Brain microvascular endothelial cell (primary cell): Measurements from ENCODE around the gene KRT25.

Experiments used
- DNase-seq: peaks from one replicate; pipeline ENCODE4 v3.0.0-alpha.2; 2020
- H3K27ac ChIP-seq: fragments of 250-450 bp; sonication (Bioruptor Pico); 2 replicates; pipeline ENCODE4 v1.5.1; 2020; ENCODE audit warnings: mild to moderate bottlenecking, moderate library complexity
- H3K27me3 ChIP-seq: fragments of 250-450 bp; sonication (Bioruptor Pico); replicated peaks from 2 replicates; pipeline ENCODE4 v1.5.1; 2020; ENCODE audit warnings: mild to moderate bottlenecking
- H3K36me3 ChIP-seq: fragments of 250-450 bp; sonication (Bioruptor Pico); replicated peaks from 2 replicates; pipeline ENCODE4 v1.5.1; 2020; ENCODE audit warnings: mild to moderate bottlenecking
- H3K4me3 ChIP-seq: 2 replicates; pipeline ENCODE4 v1.5.1; 2011; ENCODE audit warnings: low read depth, mild to moderate bottlenecking, control low read depth, low read length, moderate library complexity
- in situ Hi-C: cut with HindIII; loops from 2 replicates; pipeline ENCODE4 v1.10.0; 2017; ENCODE audit warnings: low sequenced_read_pairs, low pct_ligation_motif_present
- TF ChIP-seq, protein P1 (sequence below): IDR thresholded peaks from 2 replicates; pipeline ENCODE4 v1.5.1; 2011; ENCODE audit warnings: low read depth, mild to moderate bottlenecking, moderate library complexity, low read length, control low read depth, inconsistent platforms; ENCODE audit errors: missing control alignments

The KRT25 gene

DNA sequence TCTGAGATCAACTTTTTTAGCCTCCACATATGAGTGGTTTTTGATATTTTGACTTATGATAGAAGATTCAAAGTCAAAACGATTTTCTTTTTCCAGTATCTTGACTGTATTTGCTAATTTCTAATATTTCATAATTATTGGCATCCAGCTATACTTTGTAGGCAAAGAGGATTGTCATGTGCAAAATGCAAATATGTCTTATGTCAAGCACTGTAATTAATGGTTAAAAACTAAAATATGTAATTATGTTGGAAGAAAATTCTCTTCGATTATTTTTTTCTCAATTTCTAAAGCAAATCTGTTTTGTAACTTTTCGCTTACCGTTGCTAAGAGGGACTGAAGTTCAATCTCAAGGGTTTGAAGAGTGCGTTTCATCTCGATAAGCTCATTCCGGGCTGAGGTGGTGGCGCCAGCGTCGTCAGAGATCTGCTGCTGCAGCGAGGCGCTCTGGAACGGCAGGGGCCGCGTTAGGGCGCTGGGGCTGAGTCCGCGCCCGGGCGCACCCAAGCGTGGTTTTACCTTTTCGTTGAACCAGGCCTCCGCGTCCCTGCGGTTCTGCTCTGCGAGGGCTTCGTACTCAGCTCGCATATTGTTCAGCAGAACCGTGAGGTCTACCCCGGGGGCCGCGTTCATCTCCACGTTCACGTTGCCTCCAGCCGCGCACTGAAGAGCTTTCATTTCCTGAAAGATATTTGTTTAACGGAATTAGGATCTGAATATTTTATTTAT is 24.2 kb upstream of the KRT25 start:
- Histone ChIP-seq H3K27me3 (peaks cover 11% of the 10 kb centered on the region), H3K27ac (no peak overlapping the region), H3K36me3 (no peaks in the 10 kb centered on the region), H3K4me3 (peak overlapping the region; percentile 15)
- TF ChIP-seq, protein P1, sequence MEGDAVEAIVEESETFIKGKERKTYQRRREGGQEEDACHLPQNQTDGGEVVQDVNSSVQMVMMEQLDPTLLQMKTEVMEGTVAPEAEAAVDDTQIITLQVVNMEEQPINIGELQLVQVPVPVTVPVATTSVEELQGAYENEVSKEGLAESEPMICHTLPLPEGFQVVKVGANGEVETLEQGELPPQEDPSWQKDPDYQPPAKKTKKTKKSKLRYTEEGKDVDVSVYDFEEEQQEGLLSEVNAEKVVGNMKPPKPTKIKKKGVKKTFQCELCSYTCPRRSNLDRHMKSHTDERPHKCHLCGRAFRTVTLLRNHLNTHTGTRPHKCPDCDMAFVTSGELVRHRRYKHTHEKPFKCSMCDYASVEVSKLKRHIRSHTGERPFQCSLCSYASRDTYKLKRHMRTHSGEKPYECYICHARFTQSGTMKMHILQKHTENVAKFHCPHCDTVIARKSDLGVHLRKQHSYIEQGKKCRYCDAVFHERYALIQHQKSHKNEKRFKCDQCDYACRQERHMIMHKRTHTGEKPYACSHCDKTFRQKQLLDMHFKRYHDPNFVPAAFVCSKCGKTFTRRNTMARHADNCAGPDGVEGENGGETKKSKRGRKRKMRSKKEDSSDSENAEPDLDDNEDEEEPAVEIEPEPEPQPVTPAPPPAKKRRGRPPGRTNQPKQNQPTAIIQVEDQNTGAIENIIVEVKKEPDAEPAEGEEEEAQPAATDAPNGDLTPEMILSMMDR, result no peak
- DNase-seq, result no peak
- in situ Hi-C loops, result no loop called here

DNA sequence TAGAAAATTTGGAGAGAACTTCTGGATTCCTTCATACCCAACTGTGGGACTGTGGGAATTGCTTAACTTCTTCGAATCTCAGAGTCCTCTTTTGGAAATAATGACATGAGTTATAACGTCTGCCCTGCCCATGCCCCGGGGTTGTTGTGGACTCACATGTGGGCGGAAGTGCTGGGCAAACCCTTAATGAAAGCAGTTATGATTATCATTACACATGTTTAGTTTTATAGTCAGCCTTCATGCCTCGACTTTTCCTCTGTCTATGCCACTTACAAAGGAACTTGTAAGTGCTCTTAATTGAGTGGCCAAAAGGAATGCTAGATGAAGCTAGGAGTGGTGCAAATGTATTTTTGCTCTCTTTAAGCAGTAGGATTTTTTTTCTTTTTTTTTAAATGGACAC is 23.3 kb upstream of the KRT25 start:
- Histone ChIP-seq H3K27me3 (peaks cover 11% of the 10 kb centered on the region), H3K27ac (no peak overlapping the region), H3K36me3 (no peaks in the 10 kb centered on the region), H3K4me3 (no peak overlapping the region)
- in situ Hi-C loops, result no loop called here
- TF ChIP-seq, protein P1, result no peak
- no peak for DNase-seq

DNA sequence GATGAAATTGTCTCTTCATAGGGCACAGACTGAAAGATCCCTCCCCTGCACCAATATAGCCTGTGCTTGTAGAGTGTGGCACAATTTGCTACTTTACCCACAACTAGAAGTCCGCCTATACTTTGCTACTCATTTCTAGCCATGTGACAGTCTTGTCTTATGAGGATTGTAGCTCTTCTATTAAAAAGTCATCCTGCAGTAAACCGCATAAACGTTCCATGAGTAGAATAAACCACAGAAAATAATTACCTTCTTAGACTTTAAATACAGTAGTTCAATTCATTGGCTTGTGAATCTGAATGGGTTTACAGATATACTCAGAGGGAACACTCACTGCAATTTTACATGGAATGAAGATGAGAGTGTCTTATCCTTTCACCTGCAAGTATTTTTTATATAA is 22.8 kb upstream of the KRT25 start:
- Histone ChIP-seq H3K4me3 (no peak overlapping the region), H3K27me3 (peaks cover 11% of the 10 kb centered on the region), H3K27ac (no peak overlapping the region), H3K36me3 (no peaks in the 10 kb centered on the region)
- DNase-seq, result no peak
- TF ChIP-seq, protein P1, result no peak
- in situ Hi-C loops, result no loop called here

DNA sequence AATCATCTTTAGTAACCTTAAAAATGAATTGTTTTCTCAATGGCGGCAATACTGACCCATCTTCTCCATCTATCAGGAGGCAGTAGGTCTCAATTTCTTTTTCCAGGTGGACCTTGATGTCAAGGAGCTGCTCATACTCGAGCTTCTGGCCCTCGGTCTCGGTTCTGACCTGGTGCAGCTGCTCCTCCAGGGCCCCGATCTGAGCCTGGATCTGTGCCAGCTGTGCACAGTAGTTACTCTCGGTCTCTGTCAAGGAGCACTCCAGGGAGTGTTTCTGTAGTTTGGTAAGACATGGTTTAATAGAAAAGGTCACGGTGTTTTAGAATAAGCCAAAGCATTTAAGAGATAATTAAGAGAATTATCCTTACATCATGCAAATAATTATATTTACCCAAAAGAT is 22.3 kb upstream of the KRT25 start:
- Histone ChIP-seq H3K27me3 (peaks cover 13% of the 10 kb centered on the region), H3K4me3 (no peak overlapping the region), H3K36me3 (no peaks in the 10 kb centered on the region), H3K27ac (no peak overlapping the region)
- DNase-seq, result no peak
- in situ Hi-C loops, result no loop called here
- TF ChIP-seq, protein P1, result no peak

DNA sequence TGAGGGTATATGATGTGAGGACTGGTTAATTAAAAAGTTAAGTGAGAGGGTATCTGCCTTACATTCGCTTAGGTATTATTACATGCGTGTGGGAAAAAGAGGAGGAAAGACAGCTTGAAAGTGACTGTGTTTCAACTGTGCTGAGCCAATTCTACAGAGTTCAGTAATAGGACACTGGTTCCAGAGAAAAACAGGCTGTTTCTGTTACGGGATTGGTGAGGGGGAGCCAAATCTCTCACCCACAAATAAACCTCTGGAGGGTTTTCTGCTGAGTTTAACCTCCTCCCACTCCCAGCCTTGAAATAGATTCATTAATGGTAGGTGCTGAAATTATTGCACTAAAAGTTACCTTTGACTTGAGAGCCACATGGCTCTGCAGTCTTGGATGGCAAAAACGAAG is 20.8 kb upstream of the KRT25 start:
- no peak for DNase-seq
- H3K27me3 ChIP-seq, result peaks cover 13% of the 10 kb centered on the region
- H3K27ac ChIP-seq, result no peak overlapping the region
- in situ Hi-C loops, result no loop called here
- H3K4me3 ChIP-seq, result no peak overlapping the region
- no peaks in the 10 kb centered on the region for H3K36me3 ChIP-seq
- TF ChIP-seq, protein P1, result no peak

DNA sequence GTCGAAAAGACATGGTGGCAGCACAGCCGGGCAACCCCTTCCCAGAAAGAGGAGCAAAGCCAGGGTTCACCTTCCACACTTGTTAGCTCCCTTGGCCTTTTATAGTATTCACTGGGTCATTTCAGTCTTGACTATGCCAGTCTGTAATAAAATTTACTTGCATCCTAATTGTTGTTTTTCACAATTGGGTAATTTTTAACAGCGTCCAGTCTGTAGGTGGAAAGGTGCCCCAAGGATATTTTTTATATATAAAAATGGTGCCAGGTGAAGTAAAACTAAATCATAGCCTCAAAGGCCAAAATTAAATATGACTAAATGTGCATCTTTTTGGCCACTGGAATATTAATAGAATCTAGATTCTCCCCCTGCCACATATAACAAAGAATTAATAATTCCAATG is 17.0 kb upstream of the KRT25 start, which contains the start of gene KRT26:
Gene KRT26, minus strand, starts transcription at position 101 of the 400 bp plus-strand sequence. Its CDS starts 88 bp downstream, at position 13.
- peaks cover 6% of the 10 kb centered on the region for H3K27me3 ChIP-seq
- TF ChIP-seq, protein P1, result no peak
- in situ Hi-C loops, result no loop called here

More for the DNA sequence above, 17.0 kb upstream of the KRT25 start, which contains the start of gene KRT26:
- Histone ChIP-seq H3K4me3 (no peak within 1 kb of the TSS), H3K36me3 (no peaks in the 10 kb centered on the region), H3K27ac (no peak within 1 kb of the TSS)
- no peak for DNase-seq
